Activated CD4-positive, alpha-beta T cell treated with anti-CD3 and anti-CD28 coated beads, Interleukin-2, amount 10 ng/mL, durations not matched to agents 7 days and 5 days (primary cell): ENCODE measurements around the gene ITGAE. TPM values are rescaled to one million over a fixed set of nuclear protein-coding genes. Genes with fewer than 3 reads are reported as not detected.
A peak's percentile ranks its signal among the peaks of the same experiment; 100 is the strongest.
"Not testable (repeated sequence)": the region's sequence is repeated elsewhere in the genome, so short reads cannot be mapped to it uniquely, and the experiment has no call there.

ENCODE experiments used
- CTCF ChIA-PET: fragments of 350-600 bp; sonication (Branson Sonifier 250); formaldehyde crosslinking; loops from one replicate; lab custom pipeline; 2021; ENCODE audit warnings: antibody characterized with exemption; lab: Charles Lee
- POLR2A ChIA-PET: fragments of 350-600 bp; sonication (Branson Sonifier 250); formaldehyde crosslinking; loops from one replicate; lab custom pipeline; 2021; ENCODE audit warnings: antibody characterized with exemption; lab: Charles Lee
- DNase-seq: peaks from one replicate; pipeline ENCODE4 v3.0.0-alpha.2; 2020
- H3K27ac Mint-ChIP-seq: one replicate; pipeline ENCODE4 v1.8.0; 2021; ENCODE audit warnings: mild to moderate bottlenecking, moderate library complexity, mixed read lengths
- H3K27me3 Mint-ChIP-seq: one replicate; pipeline ENCODE4 v1.8.0; 2021; ENCODE audit warnings: mixed read lengths
- H3K36me3 Mint-ChIP-seq: one replicate; pipeline ENCODE4 v1.8.0; 2021; ENCODE audit warnings: low read depth, mixed read lengths
- H3K4me1 Mint-ChIP-seq: one replicate; pipeline ENCODE4 v1.8.0; 2021; ENCODE audit warnings: mixed read lengths
- H3K4me3 Mint-ChIP-seq: one replicate; pipeline ENCODE4 v1.8.0; 2021; ENCODE audit warnings: mild to moderate bottlenecking, moderate library complexity, mixed read lengths
- H3K9me3 Mint-ChIP-seq: one replicate; pipeline ENCODE4 v1.8.0; 2021; ENCODE audit warnings: mixed read lengths
- total RNA-seq, 2 experiments: library from RNA; stranded (reverse); gene quantifications; one replicate each; pipeline ENCODE4 v1.2.3, GENCODE V29; 2021

The ITGAE gene
- total RNA-seq, 2 experiments from 2014 or later = 18.3 to 20.9 TPM

DNA sequence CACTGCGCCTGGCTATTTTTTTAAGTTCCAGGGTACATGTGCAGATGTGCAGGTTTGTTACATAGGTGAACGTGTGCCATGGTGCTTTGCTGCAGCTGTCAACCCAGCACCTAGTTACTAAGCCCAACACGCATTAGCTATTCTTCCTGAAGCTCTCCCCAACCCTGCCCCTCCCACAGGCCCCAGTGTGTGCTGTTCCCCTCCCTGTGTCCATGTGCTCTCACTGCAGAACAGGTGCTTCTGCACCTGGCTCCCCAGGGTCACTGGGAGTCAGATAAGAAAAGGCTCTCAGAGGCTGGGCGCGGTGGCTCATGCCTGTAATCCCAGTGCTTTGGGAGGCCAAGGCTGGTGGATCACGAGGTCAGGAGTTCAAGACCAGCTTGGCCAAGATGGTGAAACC is 71.1 kb downstream of the ITGAE start:
- DNase-seq = no peak
- H3K9me3 Mint-ChIP-seq = no peaks in the 10 kb centered on the region
- H3K36me3 Mint-ChIP-seq = peaks cover 29% of the 10 kb centered on the region
- H3K27me3 Mint-ChIP-seq = no peaks in the 10 kb centered on the region
- no peak overlapping the region for H3K4me3 Mint-ChIP-seq
- ChIA-PET POLR2A (interaction anchor here (0.7 kb wide), 1 partner anchor 45 kb away, joined by 4 read pairs; no protein-coding TSS in a partner anchor), CTCF (interaction anchor here (0.6 to 4.9 kb wide), 5 partner anchors 9 to 184 kb away, joined by 3 to 40 read pairs (median 4); partner anchors contain the start of gene NCBP3)
- no peak overlapping the region for H3K27ac Mint-ChIP-seq
- H3K4me1 Mint-ChIP-seq = peaks cover 31% of the 10 kb centered on the region

DNA sequence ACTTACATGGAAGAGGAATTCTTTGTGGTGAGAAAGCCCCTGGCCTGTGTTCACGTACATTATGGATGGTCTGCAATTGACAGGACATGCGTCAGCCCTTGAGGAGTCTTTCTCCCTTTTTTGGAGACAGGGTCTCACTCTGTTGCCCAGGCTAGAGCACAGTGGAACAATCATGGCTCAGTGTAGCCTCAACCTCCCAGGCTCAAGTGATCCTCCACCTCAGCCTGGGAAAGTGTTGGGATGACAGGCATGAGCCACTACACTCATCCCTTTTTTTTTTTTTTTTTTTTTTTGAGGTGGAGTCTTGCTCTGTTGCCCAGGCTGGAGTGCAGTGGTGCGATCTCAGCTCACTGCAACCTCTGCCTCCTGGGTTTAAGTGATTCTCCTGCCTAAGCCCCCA is 72.9 kb downstream of the ITGAE start:
- H3K27ac Mint-ChIP-seq, H3K4me3 Mint-ChIP-seq, DNase-seq, POLR2A ChIA-PET, H3K27me3 Mint-ChIP-seq, H3K9me3 Mint-ChIP-seq: not testable (repeated sequence)
- Mint-ChIP-seq H3K36me3 (peaks cover 34% of the 10 kb centered on the region), H3K4me1 (peaks cover 37% of the 10 kb centered on the region)
- CTCF ChIA-PET = interaction anchor here (1.3 to 4.9 kb wide), 3 partner anchors 11 to 116 kb away, joined by 3 to 40 read pairs (median 5); no protein-coding TSS in a partner anchor

DNA sequence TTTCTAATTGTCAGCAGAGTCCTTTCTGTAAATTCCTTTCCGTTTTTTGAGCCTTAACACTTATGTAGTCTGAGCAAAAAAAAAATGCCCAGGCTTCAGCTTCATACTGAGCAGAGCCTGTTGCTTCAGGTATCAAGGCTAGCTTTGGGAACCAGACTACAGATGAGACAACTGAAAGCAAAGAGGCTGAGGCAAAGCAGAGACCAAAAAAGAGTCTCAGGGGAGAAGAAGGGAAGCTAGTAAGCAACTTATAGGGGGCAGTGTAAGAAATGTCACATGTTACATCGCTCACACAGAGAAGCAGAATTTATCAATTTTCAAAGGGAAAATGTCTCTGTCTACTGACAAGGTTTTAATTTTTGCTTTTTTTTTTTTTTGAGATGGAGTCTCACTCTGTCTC is 73.9 kb downstream of the ITGAE start:
- ChIA-PET CTCF (interaction anchor here (2.3 to 4.9 kb wide), 2 partner anchors 12 to 44 kb away, joined by 5 to 40 read pairs; no protein-coding TSS in a partner anchor), POLR2A (no interaction called here)
- Mint-ChIP-seq H3K27me3 (no peaks in the 10 kb centered on the region), H3K9me3 (no peaks in the 10 kb centered on the region), H3K4me3 (no peak overlapping the region), H3K36me3 (peaks cover 40% of the 10 kb centered on the region), H3K27ac (no peak overlapping the region), H3K4me1 (peaks cover 44% of the 10 kb centered on the region)
- no peak for DNase-seq

DNA sequence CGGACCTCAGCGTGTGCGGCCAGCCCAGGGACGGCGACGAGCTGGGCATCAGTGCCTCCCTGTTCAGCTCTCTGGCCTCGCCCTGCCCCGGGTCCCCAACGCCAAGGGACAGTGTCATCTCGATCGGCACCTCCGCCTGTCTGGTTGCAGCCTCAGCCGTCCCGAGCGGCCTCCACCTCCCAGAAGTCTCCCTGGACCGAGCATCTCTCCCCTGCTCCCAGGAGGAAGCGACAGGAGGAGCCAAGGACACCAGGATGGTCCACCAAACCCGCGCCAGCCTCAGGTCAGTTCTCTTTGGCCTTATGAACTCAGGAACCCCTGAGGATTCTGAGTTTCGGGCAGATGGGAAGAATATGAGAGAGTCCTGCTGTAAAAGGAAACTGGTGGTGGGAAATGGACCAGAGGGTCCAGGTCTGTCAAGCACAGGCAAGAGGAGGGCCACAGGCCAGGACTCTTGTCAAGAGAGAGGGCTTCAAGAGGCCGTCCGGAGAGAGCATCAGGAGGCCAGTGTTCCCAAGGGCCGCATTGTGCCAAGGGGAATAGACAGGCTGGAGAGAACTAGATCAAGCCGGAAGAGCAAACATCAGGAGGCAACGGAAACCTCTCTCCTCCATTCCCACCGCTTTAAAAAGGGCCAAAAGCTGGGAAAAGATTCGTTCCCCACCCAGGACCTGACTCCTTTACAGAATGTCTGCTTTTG is 76.5 kb downstream of the ITGAE start:
- Mint-ChIP-seq H3K4me1 (peaks cover 65% of the 10 kb centered on the region), H3K36me3 (peaks cover 57% of the 10 kb centered on the region), H3K9me3 (no peaks in the 10 kb centered on the region), H3K27me3 (no peaks in the 10 kb centered on the region), H3K27ac (peak overlapping the region; percentile 84), H3K4me3 (peak overlapping the region; percentile 95)
- ChIA-PET CTCF (interaction anchor here (0.8 to 3.1 kb wide), 9 partner anchors 12 to 169 kb away, joined by 3 to 31 read pairs (median 5); partner anchors contain the start of genes CAMKK1 and NCBP3), POLR2A (interaction anchor here (1.7 kb wide), 1 partner anchor 14 kb away, joined by 5 read pairs; no protein-coding TSS in a partner anchor)
- no peak for DNase-seq

DNA sequence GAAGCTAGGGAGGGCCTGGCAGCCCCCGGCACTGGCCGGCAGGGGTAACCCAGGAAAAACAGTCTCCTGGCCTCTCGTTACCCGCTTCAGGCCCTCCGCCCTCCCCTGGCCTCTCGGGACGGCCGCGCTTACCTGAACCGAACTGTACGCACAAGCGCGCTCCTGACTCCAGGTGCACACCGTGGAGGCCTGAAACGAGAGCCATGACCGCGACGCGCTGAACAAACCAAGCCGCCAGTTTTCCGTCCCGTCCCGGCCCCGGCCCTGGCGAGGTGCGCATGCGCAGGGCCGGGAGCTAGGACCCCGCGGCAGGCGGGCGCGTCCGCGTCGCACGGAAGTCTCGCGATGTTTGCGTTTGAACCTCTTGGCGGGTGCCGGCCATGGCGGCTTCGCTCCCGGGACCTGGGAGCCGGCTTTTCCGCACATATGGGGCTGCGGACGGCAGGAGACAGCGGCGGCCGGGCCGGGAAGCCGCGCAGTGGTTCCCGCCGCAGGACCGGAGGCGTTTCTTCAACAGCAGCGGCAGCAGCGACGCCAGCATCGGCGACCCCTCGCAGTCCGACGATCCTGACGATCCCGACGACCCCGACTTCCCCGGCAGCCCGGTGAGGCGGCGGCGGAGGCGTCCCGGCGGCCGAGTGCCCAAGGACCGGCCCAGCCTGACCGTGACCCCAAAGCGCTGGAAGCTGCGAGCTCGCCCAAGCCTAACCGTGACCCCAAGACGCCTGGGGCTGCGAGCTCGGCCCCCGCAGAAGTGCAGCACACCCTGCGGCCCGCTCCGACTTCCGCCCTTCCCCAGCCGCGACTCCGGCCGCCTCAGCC is 77.2 kb downstream of the ITGAE start, which contains the start of gene HASPIN:
TSS of gene HASPIN (plus strand) at position 348 of the 822 bp plus-strand sequence. CDS start at position 381, 33 bp downstream.
- H3K4me1 Mint-ChIP-seq = peaks cover 65% of the 10 kb centered on the region
- CTCF ChIA-PET = interaction anchor here (0.5 to 3.1 kb wide), 20 partner anchors 9 to 1066 kb away, joined by 3 to 31 read pairs (median 4); partner anchors contain the start of genes CAMKK1, NCBP3 and P2RX5
- DNase-seq = peak; percentile 94
- POLR2A ChIA-PET = interaction anchor here (1.7 kb wide), 1 partner anchor 13 kb away, joined by 5 read pairs; no protein-coding TSS in a partner anchor
- no peaks in the 10 kb centered on the region for H3K27me3 Mint-ChIP-seq
- H3K27ac Mint-ChIP-seq = peak within 1 kb of the TSS; percentile 89
- no peaks in the 10 kb centered on the region for H3K9me3 Mint-ChIP-seq
- peaks cover 57% of the 10 kb centered on the region for H3K36me3 Mint-ChIP-seq
- peak within 1 kb of the TSS; percentile 95 for H3K4me3 Mint-ChIP-seq

DNA sequence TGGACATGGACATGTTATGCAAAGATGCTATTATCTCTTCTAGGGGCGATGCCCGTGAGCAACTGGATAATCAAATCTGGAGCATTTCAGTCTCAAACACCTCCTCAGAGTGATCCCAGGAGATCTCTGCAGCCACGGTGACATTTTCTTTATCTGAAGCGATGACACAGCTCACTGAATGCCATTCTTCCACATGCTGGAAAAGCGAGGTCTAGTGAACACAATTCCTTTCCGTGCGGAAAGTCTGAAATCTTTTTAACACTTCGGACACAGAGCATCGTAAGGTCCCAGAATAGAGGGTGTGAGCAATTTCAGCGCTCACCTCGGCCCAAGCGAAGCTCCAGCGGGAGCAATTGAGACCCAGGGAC is 77.8 kb downstream of the ITGAE start:
- CTCF ChIA-PET = interaction anchor here (0.7 to 3.1 kb wide), 17 partner anchors 8 to 1067 kb away, joined by 3 to 31 read pairs (median 5); partner anchors contain the start of genes NCBP3 and P2RX5
- H3K27ac Mint-ChIP-seq = peak overlapping the region; percentile 89

DNA sequence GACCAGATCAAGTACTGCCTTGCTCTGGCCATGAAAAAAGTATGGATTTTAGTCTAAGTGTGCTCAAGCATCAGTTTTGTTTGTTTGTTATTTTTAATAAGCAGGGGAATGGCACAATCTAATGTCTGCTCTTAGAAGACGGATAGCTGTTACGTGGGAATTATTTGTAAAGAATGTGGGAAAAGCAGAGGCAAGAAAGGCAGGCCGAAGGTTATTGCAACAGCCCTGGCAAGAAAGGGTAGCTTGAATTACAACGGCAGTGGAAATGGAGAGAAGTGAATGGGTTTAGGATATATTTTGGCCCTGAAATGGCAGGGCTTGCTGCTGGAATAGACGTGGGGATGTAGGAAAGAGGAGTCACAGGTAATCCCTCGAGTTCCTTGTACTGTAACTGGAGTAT is 78.3 kb downstream of the ITGAE start:
- H3K27me3 Mint-ChIP-seq = no peaks in the 10 kb centered on the region
- H3K9me3 Mint-ChIP-seq = no peaks in the 10 kb centered on the region
- H3K4me3 Mint-ChIP-seq = peak overlapping the region; percentile 95
- no peak for DNase-seq
- H3K4me1 Mint-ChIP-seq = peaks cover 70% of the 10 kb centered on the region
- CTCF ChIA-PET = interaction anchor here (0.7 to 3.1 kb wide), 13 partner anchors 8 to 123 kb away, joined by 3 to 31 read pairs (median 5); partner anchors contain the start of genes NCBP3 and P2RX5
- POLR2A ChIA-PET = interaction anchor here (1.7 kb wide), 1 partner anchor 12 kb away, joined by 5 read pairs; no protein-coding TSS in a partner anchor
- peak overlapping the region; percentile 89 for H3K27ac Mint-ChIP-seq
- H3K36me3 Mint-ChIP-seq = peaks cover 62% of the 10 kb centered on the region

More for the DNA sequence above, 77.8 kb downstream of the ITGAE start:
- no peak for DNase-seq
- Mint-ChIP-seq H3K4me1 (peaks cover 71% of the 10 kb centered on the region), H3K9me3 (no peaks in the 10 kb centered on the region), H3K27me3 (no peaks in the 10 kb centered on the region), H3K36me3 (peaks cover 63% of the 10 kb centered on the region), H3K4me3 (peak overlapping the region; percentile 95)
- POLR2A ChIA-PET = interaction anchor here (1.7 kb wide), 1 partner anchor 12 kb away, joined by 5 read pairs; no protein-coding TSS in a partner anchor

DNA sequence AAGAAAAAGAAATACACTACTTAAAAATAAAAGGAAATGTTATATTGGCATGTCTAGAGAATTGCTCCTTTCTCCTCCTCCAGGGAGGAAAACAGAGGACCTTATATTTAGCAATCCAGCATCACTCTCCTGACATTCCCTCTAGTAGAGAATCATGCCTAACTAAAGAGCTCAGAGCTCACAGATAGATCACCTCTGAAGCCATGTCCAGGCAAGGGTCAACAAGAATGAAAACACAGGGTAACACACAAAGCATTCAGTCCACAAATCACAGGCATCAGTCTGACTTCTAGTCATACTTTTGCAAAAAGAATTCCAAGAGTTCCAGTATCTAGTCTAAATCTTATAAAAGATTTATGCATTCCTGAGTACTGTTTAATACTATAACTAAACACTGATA is 81.7 kb downstream of the ITGAE start:
- no peak for DNase-seq
- Mint-ChIP-seq H3K4me3 (no peak overlapping the region), H3K27ac (peak overlapping the region; percentile 34), H3K36me3 (peaks cover 66% of the 10 kb centered on the region), H3K4me1 (peaks cover 65% of the 10 kb centered on the region), H3K27me3 (no peaks in the 10 kb centered on the region), H3K9me3 (no peaks in the 10 kb centered on the region)
- POLR2A ChIA-PET = interaction anchor here (1.2 kb wide), 1 partner anchor 8 kb away, joined by 4 read pairs; no protein-coding TSS in a partner anchor
- CTCF ChIA-PET = interaction anchor here (1.7 kb wide), 1 partner anchor 8 kb away, joined by 4 read pairs; no protein-coding TSS in a partner anchor

DNA sequence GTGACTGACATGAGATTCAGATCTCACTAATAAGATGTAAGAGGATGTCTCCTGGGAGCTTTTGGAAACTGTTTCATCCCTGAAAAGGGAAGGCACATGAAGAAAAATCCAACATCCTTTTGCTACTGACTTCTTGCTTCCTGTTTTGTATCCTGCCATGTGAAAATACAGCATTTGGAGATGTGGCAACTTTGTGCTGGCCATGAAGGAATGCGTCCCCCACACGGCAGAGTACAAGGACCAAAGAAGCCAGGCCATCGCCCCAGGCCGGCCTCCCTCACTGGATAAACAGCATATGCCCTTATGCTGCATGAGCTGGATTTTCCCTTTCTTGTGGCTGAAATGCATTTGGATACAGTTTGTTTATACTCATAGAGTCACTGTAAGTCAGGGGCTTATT is 82.8 kb downstream of the ITGAE start:
- Mint-ChIP-seq H3K4me1 (peaks cover 68% of the 10 kb centered on the region), H3K36me3 (peaks cover 69% of the 10 kb centered on the region), H3K27ac (no peak overlapping the region), H3K4me3 (no peak overlapping the region), H3K9me3 (no peaks in the 10 kb centered on the region), H3K27me3 (no peaks in the 10 kb centered on the region)
- POLR2A ChIA-PET = no interaction called here
- no peak for DNase-seq
- CTCF ChIA-PET = interaction anchor here (1.3 to 3.6 kb wide), 3 partner anchors 11 to 127 kb away, joined by 3 to 13 read pairs (median 5); partner anchors contain the start of gene NCBP3

DNA sequence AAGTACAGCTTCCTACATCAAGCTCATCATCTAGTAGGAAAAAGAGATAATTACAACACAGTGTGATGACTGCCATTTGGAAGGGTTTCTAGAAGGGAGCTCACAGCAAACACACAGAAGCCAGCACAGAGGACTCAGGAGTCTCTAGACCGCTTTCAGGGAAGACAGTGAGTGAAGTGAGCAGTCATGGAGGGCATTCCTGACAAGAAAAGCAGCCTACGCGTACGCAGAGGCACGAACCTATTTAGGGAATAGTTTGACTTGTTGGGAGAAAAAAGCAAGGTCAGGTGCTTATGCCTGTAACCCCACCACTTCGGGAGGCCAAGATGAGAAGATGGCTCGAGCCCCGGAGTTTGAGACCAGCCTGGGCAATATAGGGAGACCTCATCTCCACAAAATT is 85.7 kb downstream of the ITGAE start:
- no peaks in the 10 kb centered on the region for H3K9me3 Mint-ChIP-seq
- DNase-seq = no peak
- H3K4me3 Mint-ChIP-seq = no peak overlapping the region
- peaks cover 72% of the 10 kb centered on the region for H3K4me1 Mint-ChIP-seq
- peaks cover 68% of the 10 kb centered on the region for H3K36me3 Mint-ChIP-seq
- POLR2A ChIA-PET = no interaction called here
- CTCF ChIA-PET = interaction anchor here (1.0 to 3.6 kb wide), 3 partner anchors 8 to 131 kb away, joined by 4 to 13 read pairs (median 4); partner anchors contain the start of genes HASPIN and NCBP3
- no peaks in the 10 kb centered on the region for H3K27me3 Mint-ChIP-seq
- no peak overlapping the region for H3K27ac Mint-ChIP-seq

DNA sequence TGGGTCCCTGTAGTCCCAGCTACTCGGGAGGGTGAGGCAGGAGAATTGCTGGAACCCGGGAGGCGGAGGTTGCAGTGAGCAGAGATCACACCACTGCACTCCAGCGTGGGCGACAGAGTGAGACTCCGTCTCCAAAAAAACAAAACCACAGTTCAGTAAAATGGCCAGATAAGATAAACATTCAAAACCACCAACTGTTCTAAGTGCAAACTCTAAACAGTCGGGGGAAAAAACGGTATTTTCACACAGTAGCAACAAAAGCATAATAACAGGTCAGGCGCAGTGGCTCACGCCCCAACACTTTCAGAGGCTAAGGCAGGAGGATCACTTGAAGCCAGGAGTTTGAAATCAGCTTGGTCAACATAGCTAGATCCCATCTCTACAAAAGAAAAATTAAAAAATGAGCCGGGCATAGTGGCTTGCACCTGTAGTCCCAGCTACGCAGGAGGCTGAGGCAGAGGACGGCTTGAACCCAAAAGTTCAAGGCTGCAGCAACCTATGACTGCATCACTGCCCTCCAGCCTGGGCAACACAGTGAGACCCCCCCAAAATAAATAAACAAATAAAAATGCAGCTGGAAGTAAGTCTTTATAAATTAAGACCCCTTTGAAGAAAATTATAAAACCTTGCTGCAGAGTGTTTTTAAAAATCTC is 88.1 kb downstream of the ITGAE start:
- peak overlapping the region; percentile 43 for H3K4me3 Mint-ChIP-seq
- no peak for DNase-seq
- CTCF ChIA-PET = interaction anchor here (1.2 to 2.2 kb wide), 3 partner anchors 10 to 25 kb away, joined by 3 to 7 read pairs (median 5); partner anchors contain the start of gene HASPIN
- no peaks in the 10 kb centered on the region for H3K27me3 Mint-ChIP-seq
- no peaks in the 10 kb centered on the region for H3K9me3 Mint-ChIP-seq
- peaks cover 73% of the 10 kb centered on the region for H3K4me1 Mint-ChIP-seq
- peak overlapping the region; percentile 90 for H3K27ac Mint-ChIP-seq
- peaks cover 55% of the 10 kb centered on the region for H3K36me3 Mint-ChIP-seq
- POLR2A ChIA-PET = no interaction called here
